ENCODE measurements around the gene DSCAML1. TPM values are rescaled to one million over a fixed set of nuclear protein-coding genes. Genes with fewer than 3 reads are reported as not detected.

Gene DSCAML1
- total RNA-seq, 1 donor from 2014 or later: not detected

DNA sequence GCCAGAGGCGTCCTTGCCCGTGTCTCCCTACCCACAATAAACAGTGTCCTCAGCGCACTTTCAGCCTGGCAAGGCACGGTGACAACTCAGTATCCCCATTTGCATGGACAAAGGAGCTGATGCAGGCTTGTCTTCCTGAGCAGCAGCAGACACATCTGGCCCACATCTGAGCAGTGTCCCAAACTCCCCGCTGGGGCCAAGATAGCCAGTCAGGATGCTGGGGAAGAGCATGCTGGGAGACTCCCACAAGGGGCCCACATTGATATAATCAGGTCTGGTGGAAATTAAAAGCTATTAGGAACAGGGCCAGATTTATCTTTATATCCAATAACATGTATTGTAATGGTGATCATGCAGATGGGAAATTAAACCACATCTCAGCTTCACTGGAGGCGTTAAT is 24.7 kb downstream of the DSCAML1 start:
- H3K4me3 ChIP-seq: no peak overlapping the region
- H3K27ac ChIP-seq: no peak overlapping the region
- H3K9me3 ChIP-seq: no peaks in the 10 kb centered on the region
- no peaks in the 10 kb centered on the region for H3K4me1 ChIP-seq
- intact Hi-C loops (cut with DNase I): no loop called here
- no peaks in the 10 kb centered on the region for H3K27me3 ChIP-seq
- TF ChIP-seq, protein P1, sequence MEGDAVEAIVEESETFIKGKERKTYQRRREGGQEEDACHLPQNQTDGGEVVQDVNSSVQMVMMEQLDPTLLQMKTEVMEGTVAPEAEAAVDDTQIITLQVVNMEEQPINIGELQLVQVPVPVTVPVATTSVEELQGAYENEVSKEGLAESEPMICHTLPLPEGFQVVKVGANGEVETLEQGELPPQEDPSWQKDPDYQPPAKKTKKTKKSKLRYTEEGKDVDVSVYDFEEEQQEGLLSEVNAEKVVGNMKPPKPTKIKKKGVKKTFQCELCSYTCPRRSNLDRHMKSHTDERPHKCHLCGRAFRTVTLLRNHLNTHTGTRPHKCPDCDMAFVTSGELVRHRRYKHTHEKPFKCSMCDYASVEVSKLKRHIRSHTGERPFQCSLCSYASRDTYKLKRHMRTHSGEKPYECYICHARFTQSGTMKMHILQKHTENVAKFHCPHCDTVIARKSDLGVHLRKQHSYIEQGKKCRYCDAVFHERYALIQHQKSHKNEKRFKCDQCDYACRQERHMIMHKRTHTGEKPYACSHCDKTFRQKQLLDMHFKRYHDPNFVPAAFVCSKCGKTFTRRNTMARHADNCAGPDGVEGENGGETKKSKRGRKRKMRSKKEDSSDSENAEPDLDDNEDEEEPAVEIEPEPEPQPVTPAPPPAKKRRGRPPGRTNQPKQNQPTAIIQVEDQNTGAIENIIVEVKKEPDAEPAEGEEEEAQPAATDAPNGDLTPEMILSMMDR (IDR thresholded peaks at IDR 0.05): no peak
- H3K36me3 ChIP-seq: no peaks in the 10 kb centered on the region
- no peak for DNase-seq (ENCODE audit: low spot score in 2 of 2)

DNA sequence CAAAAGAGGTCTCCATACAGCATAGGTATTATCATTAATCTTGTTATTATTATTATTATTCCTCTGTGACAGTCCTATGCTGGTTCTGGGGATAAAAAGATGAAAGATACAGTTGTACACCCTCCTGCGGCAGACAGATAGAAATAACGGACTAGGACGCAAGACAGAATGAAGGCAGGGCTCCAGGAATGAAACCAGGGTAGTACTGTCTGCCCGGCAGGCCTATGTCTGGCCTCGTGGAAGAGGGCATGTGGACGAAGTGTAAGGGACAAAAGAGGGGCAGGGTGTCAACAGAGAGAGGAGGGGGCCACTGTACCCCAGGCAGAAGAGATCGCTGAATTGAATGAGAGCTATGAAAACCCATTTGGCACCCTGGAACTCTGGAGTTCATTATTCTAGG is 25.2 kb downstream of the DSCAML1 start:
- Histone ChIP-seq H3K4me3 (no peak overlapping the region), H3K9me3 (no peaks in the 10 kb centered on the region), H3K4me1 (no peaks in the 10 kb centered on the region), H3K36me3 (no peaks in the 10 kb centered on the region), H3K27ac (no peak overlapping the region), H3K27me3 (no peaks in the 10 kb centered on the region)
- TF ChIP-seq, protein P1 (IDR thresholded peaks at IDR 0.05): no peak
- intact Hi-C loops (cut with DNase I): no loop called here
- no peak for DNase-seq (ENCODE audit: low spot score in 2 of 2)

DNA sequence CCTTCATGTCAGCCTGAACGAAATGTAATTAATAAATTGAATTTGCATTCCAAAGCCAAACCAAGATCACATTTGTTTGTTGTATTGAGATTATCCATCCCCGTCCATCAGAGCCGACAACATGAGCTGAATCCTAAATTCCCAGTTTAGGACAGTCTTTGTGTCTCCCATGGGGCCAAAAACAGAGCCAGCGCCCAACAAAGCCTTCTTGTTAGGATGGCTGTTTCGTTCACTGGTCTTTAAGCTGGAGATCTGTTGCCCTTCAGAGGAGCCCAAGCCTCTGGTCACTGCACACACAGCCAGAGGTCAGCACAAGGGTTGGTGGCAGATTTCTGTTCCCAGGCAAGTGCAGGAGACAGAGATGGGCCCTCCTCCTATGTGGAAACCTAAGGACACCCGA is 25.8 kb downstream of the DSCAML1 start:
- no peaks in the 10 kb centered on the region for H3K27me3 ChIP-seq
- intact Hi-C loops (cut with DNase I): no loop called here
- no peak overlapping the region for H3K27ac ChIP-seq
- DNase-seq (ENCODE audit: low spot score in 2 of 2): no peak
- H3K36me3 ChIP-seq: no peaks in the 10 kb centered on the region
- no peaks in the 10 kb centered on the region for H3K9me3 ChIP-seq
- no peak overlapping the region for H3K4me3 ChIP-seq
- TF ChIP-seq, protein P1 (IDR thresholded peaks at IDR 0.05): no peak
- no peaks in the 10 kb centered on the region for H3K4me1 ChIP-seq

GRCh38 chr11:117770061-117770460 is 27.0 kb downstream of the DSCAML1 start:
- H3K4me3 ChIP-seq: no peak overlapping the region
- TF ChIP-seq, protein P1 (IDR thresholded peaks at IDR 0.05): no peak
- H3K36me3 ChIP-seq: no peaks in the 10 kb centered on the region
- DNase-seq (ENCODE audit: low spot score in 2 of 2): no peak
- no peaks in the 10 kb centered on the region for H3K4me1 ChIP-seq
- no peak overlapping the region for H3K27ac ChIP-seq
- intact Hi-C loops (cut with DNase I): no loop called here
- no peaks in the 10 kb centered on the region for H3K27me3 ChIP-seq
- H3K9me3 ChIP-seq: no peaks in the 10 kb centered on the region

- TF ChIP-seq, protein P1 (IDR thresholded peaks at IDR 0.05): no peak
- no peaks in the 10 kb centered on the region for H3K36me3 ChIP-seq
- no peak overlapping the region for H3K4me3 ChIP-seq
- H3K27ac ChIP-seq: no peak overlapping the region
- intact Hi-C loops (cut with DNase I): no loop called here
- no peaks in the 10 kb centered on the region for H3K4me1 ChIP-seq
- H3K27me3 ChIP-seq: no peaks in the 10 kb centered on the region
- DNase-seq (ENCODE audit: low spot score in 2 of 2): no peak
- no peaks in the 10 kb centered on the region for H3K9me3 ChIP-seq
Measured at GRCh38 chr11:117769533-117769932, 27.5 kb downstream of the DSCAML1 start.

- no peak overlapping the region for H3K27ac ChIP-seq
- intact Hi-C loops (cut with DNase I): no loop called here
- H3K4me1 ChIP-seq: no peaks in the 10 kb centered on the region
- DNase-seq (ENCODE audit: low spot score in 2 of 2): no peak
- TF ChIP-seq, protein P1 (IDR thresholded peaks at IDR 0.05): no peak
- H3K36me3 ChIP-seq: no peaks in the 10 kb centered on the region
- H3K4me3 ChIP-seq: no peak overlapping the region
- H3K27me3 ChIP-seq: no peaks in the 10 kb centered on the region
- H3K9me3 ChIP-seq: no peaks in the 10 kb centered on the region
Measured at GRCh38 chr11:117768506-117768905, 28.5 kb downstream of the DSCAML1 start.

Data from ascending aorta (tissue), 2 donors.